Common myeloid progenitor, CD34-positive (primary cell): ENCODE results near the gene DPYSL4.

Experiments used
- CTCF ChIA-PET: fragments of 350-600 bp; sonication (Branson Sonifier 250); formaldehyde crosslinking; loops from one replicate; lab custom pipeline; 2021; ENCODE audit warnings: antibody characterized with exemption; lab: Charles Lee
- POLR2A ChIA-PET: fragments of 350-600 bp; sonication (Branson Sonifier 250); formaldehyde crosslinking; loops from one replicate; lab custom pipeline; 2021; ENCODE audit warnings: antibody characterized with exemption; lab: Charles Lee
- DNase-seq, 3 donors: peaks; one replicate each; pipeline versions ENCODE4 v3.0.0 to v3.0.0-alpha.2; 2013
- H3K27ac ChIP-seq, 2 experiments: 1 replicate in 1 of 2; 2 replicates in 1 of 2; pipeline ENCODE4 v1.7.0; 2013; ENCODE audit warnings: inconsistent platforms in 2 of 2, low read length in 2 of 2, mild to moderate bottlenecking in 2 of 2, low read depth in 1 of 2, moderate library complexity in 1 of 2; ENCODE audit not compliant: severe bottlenecking in 2 of 2, insufficient read depth in 1 of 2, poor library complexity in 1 of 2
- H3K27me3 ChIP-seq, 5 experiments: replicated peaks in 2 of 5; 1 replicate in 3 of 5; 2 replicates in 2 of 5; pipeline versions ENCODE4 v1.6.1 to v1.7.0; 2013; ENCODE audit warnings: low read length in 4 of 5, mild to moderate bottlenecking in 2 of 5, moderate library complexity in 2 of 5, inconsistent platforms in 1 of 5; ENCODE audit not compliant: insufficient read depth in 5 of 5, control insufficient read depth in 4 of 5
- H3K36me3 ChIP-seq, 4 experiments: 1 replicate in 2 of 4; 2 replicates in 2 of 4; pipeline versions ENCODE4 v1.6.1 to v1.7.0; 2013; ENCODE audit warnings: low read length in 3 of 4, control low read depth in 1 of 4, mild to moderate bottlenecking in 1 of 4; ENCODE audit not compliant: control insufficient read depth in 4 of 4, insufficient read depth in 4 of 4
- H3K4me1 ChIP-seq, 4 experiments: 1 replicate in 3 of 4; 2 replicates in 1 of 4; pipeline versions ENCODE4 v1.6.1 to v1.7.1; 2013; ENCODE audit warnings: low read length in 3 of 4, mild to moderate bottlenecking in 3 of 4, control low read depth in 1 of 4, inconsistent platforms in 1 of 4, moderate library complexity in 1 of 4; ENCODE audit not compliant: control insufficient read depth in 4 of 4, insufficient read depth in 4 of 4; ENCODE audit errors: control extremely low read depth in 1 of 4
- H3K4me3 ChIP-seq, 7 experiments: 1 replicate in 4 of 7; 2 replicates in 3 of 7; pipeline versions ENCODE4 v1.5.1 to v1.7.0; 2013; ENCODE audit warnings: mild to moderate bottlenecking in 7 of 7, low read length in 6 of 7, moderate library complexity in 6 of 7, inconsistent platforms in 2 of 7, low read depth in 2 of 7, control low read depth in 1 of 7; ENCODE audit not compliant: insufficient read depth in 4 of 7, control insufficient read depth in 1 of 7; ENCODE audit errors: extremely low read depth in 1 of 7
- H3K9me3 ChIP-seq, 5 experiments: 1 replicate in 4 of 5; 2 replicates in 1 of 5; pipeline versions ENCODE4 v1.6.1 to v1.7.1; 2013; ENCODE audit warnings: low read length in 4 of 5, mild to moderate bottlenecking in 2 of 5, inconsistent platforms in 1 of 5, low read depth in 1 of 5, moderate library complexity in 1 of 5; ENCODE audit not compliant: control insufficient read depth in 4 of 5, insufficient read depth in 2 of 5; ENCODE audit errors: control extremely low read depth in 1 of 5
- WGBS: methylation state at CpG from one replicate; pipeline ENCODE4 v1.1.5; 2013; ENCODE audit not compliant: insufficient coverage; 5-methylcytosine and 5-hydroxymethylcytosine counted together

DPYSL4 gene

GRCh38 chr10:132164761-132165278 lies 21.9 kb upstream of the DPYSL4 start:
- Histone ChIP-seq H3K27ac (no peak overlapping the region), H3K4me1 (peaks cover 0 to 6% (median 4%) of the 10 kb centered on the region in 4 experiments), H3K27me3 (peaks cover 0 to 39% (median 11%) of the 10 kb centered on the region in 5 experiments), H3K9me3 (no peaks in the 10 kb centered on the region), H3K4me3 (no peak overlapping the region), H3K36me3 (no peaks in the 10 kb centered on the region)
- CTCF ChIA-PET = no interaction called here
- POLR2A ChIA-PET = no interaction called here
- DNase-seq = no peak
- 58% methylated on average over 16 of the region's 20 CpGs for WGBS

- DNase-seq = no peak
- CTCF ChIA-PET = no interaction called here
- H3K27me3 ChIP-seq = peaks cover 0 to 41% (median 11%) of the 10 kb centered on the region in 5 experiments
- POLR2A ChIA-PET = no interaction called here
- H3K4me3 ChIP-seq = no peak overlapping the region
- H3K9me3 ChIP-seq = no peaks in the 10 kb centered on the region
- H3K27ac ChIP-seq = no peak overlapping the region
- peaks cover 0 to 6% (median 4%) of the 10 kb centered on the region in 4 experiments for H3K4me1 ChIP-seq
- WGBS = 90% methylated on average over 20 of the region's 21 CpGs
- H3K36me3 ChIP-seq = no peaks in the 10 kb centered on the region
Measured at GRCh38 chr10:132165416-132165980, 21.2 kb upstream of the DPYSL4 start.

- DNase-seq = no peak
- CTCF ChIA-PET = no interaction called here
- WGBS = 95% methylated on average over 20 of the region's 23 CpGs
- POLR2A ChIA-PET = no interaction called here
- H3K4me1 ChIP-seq = peaks cover 0 to 6% (median 4%) of the 10 kb centered on the region in 4 experiments
- H3K9me3 ChIP-seq = no peaks in the 10 kb centered on the region
- H3K27ac ChIP-seq = no peak overlapping the region
- peaks cover 0 to 50% (median 11%) of the 10 kb centered on the region in 5 experiments for H3K27me3 ChIP-seq
- no peaks in the 10 kb centered on the region for H3K36me3 ChIP-seq
- H3K4me3 ChIP-seq = no peak overlapping the region
Measured at GRCh38 chr10:132166216-132166950, 20.4 kb upstream of the DPYSL4 start.

GRCh38 chr10:132167041-132167674 lies 19.6 kb upstream of the DPYSL4 start:
- 91% methylated on average over 18 of the region's 22 CpGs for WGBS
- ChIA-PET POLR2A (no interaction called here), CTCF (no interaction called here)
- H3K27ac ChIP-seq = no peak overlapping the region
- no peaks in the 10 kb centered on the region for H3K36me3 ChIP-seq
- no peak overlapping the region for H3K4me3 ChIP-seq
- DNase-seq = no peak
- H3K9me3 ChIP-seq = no peaks in the 10 kb centered on the region
- H3K27me3 ChIP-seq = peaks cover 0 to 51% (median 11%) of the 10 kb centered on the region in 5 experiments
- H3K4me1 ChIP-seq = peaks cover 0 to 3% (median 2%) of the 10 kb centered on the region in 4 experiments

GRCh38 chr10:132167976-132168375 lies 18.8 kb upstream of the DPYSL4 start:
- no peak overlapping the region for H3K4me3 ChIP-seq
- H3K36me3 ChIP-seq = no peaks in the 10 kb centered on the region
- no peak overlapping the region for H3K27ac ChIP-seq
- 90% methylated on average over 17 of the region's 17 CpGs for WGBS
- peaks cover 0 to 54% (median 11%) of the 10 kb centered on the region in 5 experiments for H3K27me3 ChIP-seq
- H3K4me1 ChIP-seq = no peaks in the 10 kb centered on the region
- CTCF ChIA-PET = no interaction called here
- POLR2A ChIA-PET = no interaction called here
- no peaks in the 10 kb centered on the region for H3K9me3 ChIP-seq
- DNase-seq = no peak

GRCh38 chr10:132168571-132169030 lies 18.1 kb upstream of the DPYSL4 start:
- Histone ChIP-seq H3K27ac (no peak overlapping the region), H3K36me3 (no peaks in the 10 kb centered on the region), H3K27me3 (peaks cover 0 to 48% (median 11%) of the 10 kb centered on the region in 5 experiments), H3K4me1 (no peaks in the 10 kb centered on the region), H3K9me3 (no peaks in the 10 kb centered on the region), H3K4me3 (no peak overlapping the region)
- CTCF ChIA-PET = no interaction called here
- POLR2A ChIA-PET = no interaction called here
- no peak for DNase-seq
- 86% methylated on average over 17 of the region's 28 CpGs for WGBS
